Erythroblast (primary cell): ENCODE data around the gene TFRC.

ENCODE experiments used
- GATA1 ChIP-seq: IDR thresholded peaks from 2 replicates; pipeline ENCODE4 v1.6.1; 2011; ENCODE audit warnings: low read depth, mild to moderate bottlenecking, control low read depth, low read length, moderate library complexity
- POLR2A ChIP-seq: IDR thresholded peaks from 2 replicates; pipeline ENCODE4 v1.6.1; 2011; ENCODE audit warnings: mild to moderate bottlenecking, low read length

- TF ChIP-seq GATA1 (no peak), POLR2A (no peak)
Observed at GRCh38 chr3:196012481-196012880, 69.4 kb downstream of the TFRC start.
